Pancreas (tissue), 10 donors: ENCODE measurements around the gene MCTP2. TPM values are rescaled to one million over a fixed set of nuclear protein-coding genes. Genes with fewer than 3 reads are reported as not detected.

Source experiments
- ATAC-seq, 4 donors: fragments of 200-7000 bp; cut with Tn5 transposase; one replicate each; pipeline versions ENCODE4 v1.8.0 to v1.9.1; 2020; ENCODE audit warnings: mild to moderate bottlenecking in 4 of 4, moderate library complexity in 4 of 4
- DNase-seq, 6 donors: peaks; one replicate each; pipeline ENCODE4 v3.0.0-alpha.2; 2020
- FAIRE-seq: peaks from 2 replicates; lab custom pipeline; 2012; peaks lifted over from hg19 to GRCh38; lab: Jason Lieb, UNC
- H3K27ac ChIP-seq, 4 donors: fragments of 200-600 bp; sonication (generic); 1 replicate in 3 of 4; 2 replicates in 1 of 4; pipeline versions ENCODE4 v1.5.0 to v1.8.0; 2020
- H3K27me3 ChIP-seq, 4 donors: fragments of 200-600 bp; one replicate each; pipeline ENCODE4 v1.8.0; 2021
- H3K36me3 ChIP-seq, 3 donors: fragments of 200-600 bp; sonication (generic) in 1 of 3; one replicate each; pipeline versions ENCODE4 v1.5.0 to v1.8.0; 2020 to 2021
- H3K4me1 ChIP-seq, 3 donors: fragments of 200-600 bp; one replicate each; pipeline ENCODE4 v1.8.0; 2021
- H3K4me3 ChIP-seq, 4 donors: fragments of 200-600 bp; sonication (generic) in 2 of 4; one replicate each; pipeline versions ENCODE4 v1.5.0 to v1.8.0; 2020 to 2021
- H3K9me3 ChIP-seq, 4 donors: fragments of 200-600 bp; one replicate each; pipeline ENCODE4 v1.8.0; 2021
- CTCF ChIP-seq, 4 donors: fragments of 200-600 bp; sonication (generic) in 3 of 4; IDR thresholded peaks; one replicate each; pipeline versions ENCODE4 v1.5.0 to v1.8.0; 2021; ENCODE audit warnings: antibody characterized with exemption in 4 of 4
- WGBS, 2 donors: extraction: QIAGEN DNeasy Blood & Tissue Kit; methylation state at CpG; one replicate each; pipeline ENCODE4 v1.1.7; 2013; 5-methylcytosine and 5-hydroxymethylcytosine counted together
- intact Hi-C, 3 donors: fragments of 100-400 bp; cut with DNase I; formaldehyde crosslinking; loops; one replicate each; pipeline versions ENCODE4 v1.11.1 to v1.14.2; 2022
- polyA plus RNA-seq, 2 donors: library from polyadenylated mRNA; stranded (reverse); fragments of 200-250 nt; gene quantifications; one replicate each; pipeline ENCODE4 v1.2.3, GENCODE V29; 2013
- total RNA-seq, 6 donors: library from RNA; stranded (reverse); fragmentation: NEBNext Ultra II Directional in 4 of 6; extraction: Animal tissue kit (Norgen Biotek cat#: 25700) in 4 of 6; gene quantifications; one replicate each; pipeline versions ENCODE4 v1.2.1 to v1.2.4, GENCODE V29; 2021 to 2023
- donor health status: healthy with polysubstance abuse.
- donor health status: DM: no; HTN: no; CAD: no; lungs with moderate emphysema.
- donor health status: DM: no; HTN: no; CAD: no.
- donor health status: control.
- donor health status: control.
- donor health status: Bipolar disorder and iron deficiency.
- donor health status: DM: yes; HTN: yes; CAD: no.
- donor health status: DM: no; HTN: no; CAD: no.
- donor health status: DM: no; HTN: no; CAD: no.
- donor health status: DM: yes; HTN: yes; CAD: no.

MCTP2 gene
- total and polyA plus RNA-seq, 8 donors = 3.7 to 21.4 (median 14.7) TPM

- H3K27ac ChIP-seq = no peak overlapping the region
- intact Hi-C loops = no loop called here
- peak in 2 of 4 donors; percentile 20 to 36 for ATAC-seq
Measured at GRCh38 chr15:94263341-94264273, 32.2 kb downstream of the MCTP2 start.

GRCh38 chr15:94265009-94265408 lies 33.6 kb downstream of the MCTP2 start:
- WGBS, 2 donors = 67 to 68% methylated on average over 4 of the region's 4 CpGs

More at GRCh38 chr15:94263341-94264273, 32.2 kb downstream of the MCTP2 start:
- FAIRE-seq (no peak), DNase-seq (no peak)
- Histone ChIP-seq H3K27me3 (no peaks in the 10 kb centered on the region), H3K4me3 (no peak overlapping the region), H3K4me1 (peaks cover 0 to 10% (median 0%) of the 10 kb centered on the region in 3 donors), H3K9me3 (no peaks in the 10 kb centered on the region), H3K36me3 (no peaks in the 10 kb centered on the region)
- TF ChIP-seq CTCF (IDR thresholded peaks at IDR 0.05) = no peak
- WGBS, 2 donors = 79 to 80% methylated on average over 7 of the region's 7 CpGs

GRCh38 chr15:94265982-94266381 lies 34.6 kb downstream of the MCTP2 start:
- ATAC-seq (peak in 2 of 4 donors; percentile 31 to 50), DNase-seq (no peak), FAIRE-seq (no peak)
- no peak overlapping the region for H3K4me3 ChIP-seq
- no peaks in the 10 kb centered on the region for H3K9me3 ChIP-seq
- no peak overlapping the region for H3K27ac ChIP-seq
- H3K4me1 ChIP-seq = peaks cover 0 to 9% (median 1%) of the 10 kb centered on the region in 3 donors
- WGBS, 2 donors = 61 to 74% methylated on average over 6 of the region's 6 CpGs
- no peak for TF ChIP-seq CTCF (IDR thresholded peaks at IDR 0.05)
- no peaks in the 10 kb centered on the region for H3K36me3 ChIP-seq
- H3K27me3 ChIP-seq = no peaks in the 10 kb centered on the region
- intact Hi-C loops = no loop called here

More at GRCh38 chr15:94265009-94265408, 33.6 kb downstream of the MCTP2 start:
- no peaks in the 10 kb centered on the region for H3K27me3 ChIP-seq
- no peak for TF ChIP-seq CTCF (IDR thresholded peaks at IDR 0.05)
- ATAC-seq (peak in 3 of 4 donors; percentile 22 to 50 (median 35)), DNase-seq (no peak), FAIRE-seq (no peak)
- H3K27ac ChIP-seq = no peak overlapping the region
- H3K4me3 ChIP-seq = no peak overlapping the region
- no peaks in the 10 kb centered on the region for H3K9me3 ChIP-seq
- no peaks in the 10 kb centered on the region for H3K36me3 ChIP-seq
- H3K4me1 ChIP-seq = peaks cover 0 to 7% (median 0%) of the 10 kb centered on the region in 3 donors
- intact Hi-C loops = no loop called here

GRCh38 chr15:94266789-94267188 lies 35.4 kb downstream of the MCTP2 start:
- FAIRE-seq = no peak
- Histone ChIP-seq H3K27me3 (no peaks in the 10 kb centered on the region), H3K4me1 (peaks cover 0 to 16% (median 5%) of the 10 kb centered on the region in 3 donors), H3K27ac (no peak overlapping the region), H3K9me3 (no peaks in the 10 kb centered on the region), H3K4me3 (no peak overlapping the region), H3K36me3 (no peaks in the 10 kb centered on the region)
- ATAC-seq = no peak
- intact Hi-C loops = no loop called here
- no peak for DNase-seq
- 93 to 95% methylated on average over 3 of the region's 3 CpGs for WGBS, 2 donors
- TF ChIP-seq CTCF (IDR thresholded peaks at IDR 0.05) = no peak
